ENCODE results near the gene LKAAEAR1.
"Not testable (repeated sequence)": the region's sequence is repeated elsewhere in the genome, so short reads cannot be mapped to it uniquely, and the experiment has no call there.

LKAAEAR1 gene

GRCh38 chr20:64083804-64084684, at the start of gene LKAAEAR1:
TSS of gene LKAAEAR1 (minus strand) at chr20:64084398. CDS start at chr20:64084219, 179 bp downstream.
- peak; percentile 50 for DNase-seq

GRCh38 chr20:64131406-64131805, 47.2 kb upstream of the LKAAEAR1 start:
- peak; percentile 56 for DNase-seq

- no peak for DNase-seq
These were observed 46.7 kb upstream of the LKAAEAR1 start for GRCh38 chr20:64130876-64131275.

GRCh38 chr20:64130271-64130670, 46.1 kb upstream of the LKAAEAR1 start:
- no peak for DNase-seq

- no peak for DNase-seq
These were observed 45.1 kb upstream of the LKAAEAR1 start for GRCh38 chr20:64129146-64129782.

GRCh38 chr20:64123517-64123916, 39.3 kb upstream of the LKAAEAR1 start:
- not testable (repeated sequence) for DNase-seq

- not testable (repeated sequence) for DNase-seq
These were observed 38.7 kb upstream of the LKAAEAR1 start for GRCh38 chr20:64122927-64123326.

- DNase-seq, result no peak
These were observed 37.4 kb upstream of the LKAAEAR1 start for GRCh38 chr20:64121586-64121985.

- no peak for DNase-seq
These were observed 35.6 kb upstream of the LKAAEAR1 start for GRCh38 chr20:64119681-64120341.

GRCh38 chr20:64119301-64119680, 35.1 kb upstream of the LKAAEAR1 start:
- no peak for DNase-seq

- not testable (repeated sequence) for DNase-seq
These were observed 33.2 kb upstream of the LKAAEAR1 start for GRCh38 chr20:64117432-64117777.

- DNase-seq, result no peak
These were observed 32.6 kb upstream of the LKAAEAR1 start for GRCh38 chr20:64116541-64117431.

GRCh38 chr20:64116016-64116415, 31.8 kb upstream of the LKAAEAR1 start:
- no peak for DNase-seq

GRCh38 chr20:64115171-64115911, 31.1 kb upstream of the LKAAEAR1 start:
- DNase-seq, result no peak

GRCh38 chr20:64114356-64114971, 30.3 kb upstream of the LKAAEAR1 start:
- no peak for DNase-seq

GRCh38 chr20:64113796-64114355, 29.7 kb upstream of the LKAAEAR1 start:
- no peak for DNase-seq

- no peak for DNase-seq
These were observed 29.2 kb upstream of the LKAAEAR1 start for GRCh38 chr20:64113444-64113775.

- no peak for DNase-seq
These were observed 28.7 kb upstream of the LKAAEAR1 start for GRCh38 chr20:64112691-64113443.

GRCh38 chr20:64111841-64112641, 27.8 kb upstream of the LKAAEAR1 start:
- DNase-seq, result no peak

All from NCI-H82 (cell line).